ENCODE data around the gene CCDC116. TPM values are rescaled to one million over a fixed set of nuclear protein-coding genes. Genes with fewer than 3 reads are reported as not detected.
A peak's percentile ranks its signal among the peaks of the same experiment; 100 is the strongest.

Gene CCDC116
- total and polyA plus RNA-seq, 2 experiments from 2014 or later, result 0.14 TPM; not detected in 1

DNA sequence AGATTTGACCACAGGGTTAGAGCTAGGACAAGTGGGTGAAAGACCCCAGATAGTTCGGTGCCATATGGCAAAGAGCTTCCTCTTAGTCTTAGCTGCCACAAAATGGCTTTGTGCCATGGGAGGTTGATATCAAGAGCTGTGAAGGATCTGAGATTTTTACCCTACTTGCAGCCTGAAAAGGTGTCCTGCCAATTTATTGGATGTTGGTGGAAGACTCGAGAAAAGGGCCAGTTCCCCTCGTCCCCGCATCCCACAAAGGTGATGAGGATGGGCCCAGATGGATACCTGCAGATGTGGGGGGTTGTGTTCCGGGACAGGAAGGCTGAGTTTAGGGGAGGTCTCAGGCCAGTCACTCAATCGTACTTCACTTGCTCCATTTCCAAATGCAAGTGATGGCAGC, 30.0 kb upstream of the CCDC116 start:
- H3K27ac Mint-ChIP-seq, result no peak overlapping the region; the same call in 1 of the 2 replicates

More for the DNA sequence above, 30.0 kb upstream of the CCDC116 start:
- peaks cover 65% of the 10 kb centered on the region for H4K20me1 ChIP-seq (replicated peaks; ENCODE audit: insufficient read depth)
- H3K27me3 ChIP-seq (ENCODE audit: insufficient read depth), result no peaks in the 10 kb centered on the region
- no peaks in the 10 kb centered on the region; the same call in 1 of the 2 replicates for H3K36me3 ChIP-seq (ENCODE audit: insufficient read depth)
- DNase-seq (ENCODE audit: low spot score), result no peak
- peaks cover 99% of the 10 kb centered on the region for H3K79me2 ChIP-seq (replicated peaks; ENCODE audit: insufficient read depth)
- H3K9me2 ChIP-seq (ENCODE audit: insufficient read depth), result no peaks in the 10 kb centered on the region
- Mint-ChIP-seq H3K4me1 (peaks cover 16% of the 10 kb centered on the region), H3K36me3 (ENCODE audit: low read depth) (peaks cover 22% of the 10 kb centered on the region), H3K27me3 (ENCODE audit: insufficient read depth, low read depth, poor library complexity) (peaks cover 3% of the 10 kb centered on the region), H3K9me3 (no peaks in the 10 kb centered on the region; the same call in 2 of the 3 replicates), H3K4me3 (no peak overlapping the region)
- no peak for ATAC-seq
- no peaks in the 10 kb centered on the region for H3K4me1 ChIP-seq (ENCODE audit: insufficient read depth)
- H3F3A ChIP-seq (replicated peaks; ENCODE audit: low read depth), result 0 out of 2 replicates have a peak, but pooled peaks cover 3% of the 10 kb centered on the region
- TF ChIP-seq CREB1 (CRISPR knock-in tag; IDR thresholded peaks at IDR 0.05; ENCODE audit: low read depth) (no peak), NANOG (IDR thresholded peaks at IDR 0.05; ENCODE audit: borderline replicate concordance) (no peak), ZNF331 (CRISPR knock-in tag; IDR thresholded peaks at IDR 0.05; ENCODE audit: low read depth) (no peak), EZH2 (IDR thresholded peaks at IDR 0.05; ENCODE audit: low read depth, unreplicated experiment) (no peak), EZH2phosphoT487 (IDR thresholded peaks at IDR 0.05; ENCODE audit: unreplicated experiment) (no peak), STAT1 (IDR thresholded peaks at IDR 0.05; ENCODE audit: unreplicated experiment) (no peak), ZNF114 (CRISPR knock-in tag; IDR thresholded peaks at IDR 0.05) (no peak), POLR2AphosphoS5 (IDR thresholded peaks at IDR 0.05; ENCODE audit: low read depth) (no peak), JUNB (IDR thresholded peaks at IDR 0.05; ENCODE audit: unreplicated experiment) (no peak), ETS1 (IDR thresholded peaks at IDR 0.05) (no peak)
- TF ChIP-seq, protein P1, sequence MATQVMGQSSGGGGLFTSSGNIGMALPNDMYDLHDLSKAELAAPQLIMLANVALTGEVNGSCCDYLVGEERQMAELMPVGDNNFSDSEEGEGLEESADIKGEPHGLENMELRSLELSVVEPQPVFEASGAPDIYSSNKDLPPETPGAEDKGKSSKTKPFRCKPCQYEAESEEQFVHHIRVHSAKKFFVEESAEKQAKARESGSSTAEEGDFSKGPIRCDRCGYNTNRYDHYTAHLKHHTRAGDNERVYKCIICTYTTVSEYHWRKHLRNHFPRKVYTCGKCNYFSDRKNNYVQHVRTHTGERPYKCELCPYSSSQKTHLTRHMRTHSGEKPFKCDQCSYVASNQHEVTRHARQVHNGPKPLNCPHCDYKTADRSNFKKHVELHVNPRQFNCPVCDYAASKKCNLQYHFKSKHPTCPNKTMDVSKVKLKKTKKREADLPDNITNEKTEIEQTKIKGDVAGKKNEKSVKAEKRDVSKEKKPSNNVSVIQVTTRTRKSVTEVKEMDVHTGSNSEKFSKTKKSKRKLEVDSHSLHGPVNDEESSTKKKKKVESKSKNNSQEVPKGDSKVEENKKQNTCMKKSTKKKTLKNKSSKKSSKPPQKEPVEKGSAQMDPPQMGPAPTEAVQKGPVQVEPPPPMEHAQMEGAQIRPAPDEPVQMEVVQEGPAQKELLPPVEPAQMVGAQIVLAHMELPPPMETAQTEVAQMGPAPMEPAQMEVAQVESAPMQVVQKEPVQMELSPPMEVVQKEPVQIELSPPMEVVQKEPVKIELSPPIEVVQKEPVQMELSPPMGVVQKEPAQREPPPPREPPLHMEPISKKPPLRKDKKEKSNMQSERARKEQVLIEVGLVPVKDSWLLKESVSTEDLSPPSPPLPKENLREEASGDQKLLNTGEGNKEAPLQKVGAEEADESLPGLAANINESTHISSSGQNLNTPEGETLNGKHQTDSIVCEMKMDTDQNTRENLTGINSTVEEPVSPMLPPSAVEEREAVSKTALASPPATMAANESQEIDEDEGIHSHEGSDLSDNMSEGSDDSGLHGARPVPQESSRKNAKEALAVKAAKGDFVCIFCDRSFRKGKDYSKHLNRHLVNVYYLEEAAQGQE (IDR thresholded peaks at IDR 0.05; ENCODE audit: unreplicated experiment), result no peak
- TF ChIP-seq, protein P2, sequence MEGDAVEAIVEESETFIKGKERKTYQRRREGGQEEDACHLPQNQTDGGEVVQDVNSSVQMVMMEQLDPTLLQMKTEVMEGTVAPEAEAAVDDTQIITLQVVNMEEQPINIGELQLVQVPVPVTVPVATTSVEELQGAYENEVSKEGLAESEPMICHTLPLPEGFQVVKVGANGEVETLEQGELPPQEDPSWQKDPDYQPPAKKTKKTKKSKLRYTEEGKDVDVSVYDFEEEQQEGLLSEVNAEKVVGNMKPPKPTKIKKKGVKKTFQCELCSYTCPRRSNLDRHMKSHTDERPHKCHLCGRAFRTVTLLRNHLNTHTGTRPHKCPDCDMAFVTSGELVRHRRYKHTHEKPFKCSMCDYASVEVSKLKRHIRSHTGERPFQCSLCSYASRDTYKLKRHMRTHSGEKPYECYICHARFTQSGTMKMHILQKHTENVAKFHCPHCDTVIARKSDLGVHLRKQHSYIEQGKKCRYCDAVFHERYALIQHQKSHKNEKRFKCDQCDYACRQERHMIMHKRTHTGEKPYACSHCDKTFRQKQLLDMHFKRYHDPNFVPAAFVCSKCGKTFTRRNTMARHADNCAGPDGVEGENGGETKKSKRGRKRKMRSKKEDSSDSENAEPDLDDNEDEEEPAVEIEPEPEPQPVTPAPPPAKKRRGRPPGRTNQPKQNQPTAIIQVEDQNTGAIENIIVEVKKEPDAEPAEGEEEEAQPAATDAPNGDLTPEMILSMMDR (conservative IDR thresholded peaks at IDR 0.05; ENCODE audit: low read depth in 2 of 2), result no peak
- TF ChIP-seq, protein P3, sequence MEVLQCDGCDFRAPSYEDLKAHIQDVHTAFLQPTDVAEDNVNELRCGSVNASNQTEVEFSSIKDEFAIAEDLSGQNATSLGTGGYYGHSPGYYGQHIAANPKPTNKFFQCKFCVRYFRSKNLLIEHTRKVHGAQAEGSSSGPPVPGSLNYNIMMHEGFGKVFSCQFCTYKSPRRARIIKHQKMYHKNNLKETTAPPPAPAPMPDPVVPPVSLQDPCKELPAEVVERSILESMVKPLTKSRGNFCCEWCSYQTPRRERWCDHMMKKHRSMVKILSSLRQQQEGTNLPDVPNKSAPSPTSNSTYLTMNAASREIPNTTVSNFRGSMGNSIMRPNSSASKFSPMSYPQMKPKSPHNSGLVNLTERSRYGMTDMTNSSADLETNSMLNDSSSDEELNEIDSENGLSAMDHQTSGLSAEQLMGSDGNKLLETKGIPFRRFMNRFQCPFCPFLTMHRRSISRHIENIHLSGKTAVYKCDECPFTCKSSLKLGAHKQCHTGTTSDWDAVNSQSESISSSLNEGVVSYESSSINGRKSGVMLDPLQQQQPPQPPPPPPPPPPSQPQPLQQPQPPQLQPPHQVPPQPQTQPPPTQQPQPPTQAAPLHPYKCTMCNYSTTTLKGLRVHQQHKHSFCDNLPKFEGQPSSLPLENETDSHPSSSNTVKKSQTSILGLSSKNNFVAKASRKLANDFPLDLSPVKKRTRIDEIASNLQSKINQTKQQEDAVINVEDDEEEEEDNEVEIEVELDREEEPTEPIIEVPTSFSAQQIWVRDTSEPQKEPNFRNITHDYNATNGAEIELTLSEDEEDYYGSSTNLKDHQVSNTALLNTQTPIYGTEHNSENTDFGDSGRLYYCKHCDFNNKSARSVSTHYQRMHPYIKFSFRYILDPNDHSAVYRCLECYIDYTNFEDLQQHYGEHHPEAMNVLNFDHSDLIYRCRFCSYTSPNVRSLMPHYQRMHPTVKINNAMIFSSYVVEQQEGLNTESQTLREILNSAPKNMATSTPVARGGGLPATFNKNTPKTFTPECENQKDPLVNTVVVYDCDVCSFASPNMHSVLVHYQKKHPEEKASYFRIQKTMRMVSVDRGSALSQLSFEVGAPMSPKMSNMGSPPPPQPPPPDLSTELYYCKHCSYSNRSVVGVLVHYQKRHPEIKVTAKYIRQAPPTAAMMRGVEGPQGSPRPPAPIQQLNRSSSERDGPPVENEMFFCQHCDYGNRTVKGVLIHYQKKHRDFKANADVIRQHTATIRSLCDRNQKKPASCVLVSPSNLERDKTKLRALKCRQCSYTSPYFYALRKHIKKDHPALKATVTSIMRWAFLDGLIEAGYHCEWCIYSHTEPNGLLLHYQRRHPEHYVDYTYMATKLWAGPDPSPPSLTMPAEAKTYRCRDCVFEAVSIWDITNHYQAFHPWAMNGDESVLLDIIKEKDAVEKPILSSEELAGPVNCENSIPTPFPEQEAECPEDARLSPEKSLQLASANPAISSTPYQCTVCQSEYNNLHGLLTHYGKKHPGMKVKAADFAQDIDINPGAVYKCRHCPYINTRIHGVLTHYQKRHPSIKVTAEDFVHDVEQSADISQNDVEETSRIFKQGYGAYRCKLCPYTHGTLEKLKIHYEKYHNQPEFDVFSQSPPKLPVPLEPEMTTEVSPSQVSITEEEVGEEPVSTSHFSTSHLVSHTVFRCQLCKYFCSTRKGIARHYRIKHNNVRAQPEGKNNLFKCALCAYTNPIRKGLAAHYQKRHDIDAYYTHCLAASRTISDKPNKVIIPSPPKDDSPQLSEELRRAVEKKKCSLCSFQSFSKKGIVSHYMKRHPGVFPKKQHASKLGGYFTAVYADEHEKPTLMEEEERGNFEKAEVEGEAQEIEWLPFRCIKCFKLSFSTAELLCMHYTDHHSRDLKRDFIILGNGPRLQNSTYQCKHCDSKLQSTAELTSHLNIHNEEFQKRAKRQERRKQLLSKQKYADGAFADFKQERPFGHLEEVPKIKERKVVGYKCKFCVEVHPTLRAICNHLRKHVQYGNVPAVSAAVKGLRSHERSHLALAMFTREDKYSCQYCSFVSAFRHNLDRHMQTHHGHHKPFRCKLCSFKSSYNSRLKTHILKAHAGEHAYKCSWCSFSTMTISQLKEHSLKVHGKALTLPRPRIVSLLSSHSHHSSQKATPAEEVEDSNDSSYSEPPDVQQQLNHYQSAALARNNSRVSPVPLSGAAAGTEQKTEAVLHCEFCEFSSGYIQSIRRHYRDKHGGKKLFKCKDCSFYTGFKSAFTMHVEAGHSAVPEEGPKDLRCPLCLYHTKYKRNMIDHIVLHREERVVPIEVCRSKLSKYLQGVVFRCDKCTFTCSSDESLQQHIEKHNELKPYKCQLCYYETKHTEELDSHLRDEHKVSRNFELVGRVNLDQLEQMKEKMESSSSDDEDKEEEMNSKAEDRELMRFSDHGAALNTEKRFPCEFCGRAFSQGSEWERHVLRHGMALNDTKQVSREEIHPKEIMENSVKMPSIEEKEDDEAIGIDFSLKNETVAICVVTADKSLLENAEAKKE (CRISPR knock-in tag; IDR thresholded peaks at IDR 0.05), result no peak
- H3K4me3 ChIP-seq, result no peak overlapping the region
- H3K4me2 ChIP-seq, result no peak overlapping the region
- no peak overlapping the region for H2AFZ ChIP-seq
- 0 out of 2 replicates have a peak overlapping the region, but pooled peaks have one; percentile 50 for H3K27ac ChIP-seq (ENCODE audit: low read depth)

Data from GM23338 (cell line).